GM23338 (cell line): ENCODE measurements around the gene RASGRF2. TPM values are rescaled to one million over a fixed set of nuclear protein-coding genes. Genes with fewer than 3 reads are reported as not detected.

Experiments used
- ATAC-seq: fragments of 200-7000 bp; cut with Tn5 transposase; 3 replicates; pipeline ENCODE4 v1.9.1; 2020
- DNase-seq: peaks from one replicate; pipeline ENCODE4 v3.0.0-alpha.2; 2015; ENCODE audit warnings: low spot score
- H2AFZ ChIP-seq: fragments of 200-600 bp; sonication (generic); 2 replicates; pipeline ENCODE4 v1.8.0; 2016; ENCODE audit warnings: antibody characterized with exemption, mild to moderate bottlenecking, moderate library complexity
- H3F3A ChIP-seq: fragments of 200-600 bp; sonication (generic); replicated peaks from 2 replicates; pipeline ENCODE4 v1.8.0; 2017; ENCODE audit warnings: antibody characterized with exemption, mixed run types, low read depth
- H3K27ac ChIP-seq: fragments of 200-600 bp; sonication (generic); 2 replicates; pipeline ENCODE4 v1.6.1; 2016; ENCODE audit warnings: low read depth
- H3K27me3 ChIP-seq: fragments of 200-600 bp; sonication (generic); 2 replicates; pipeline ENCODE4 v1.8.0; 2016; ENCODE audit warnings: mild to moderate bottlenecking, mixed run types, moderate library complexity; ENCODE audit not compliant: insufficient read depth
- H3K36me3 ChIP-seq: fragments of 200-600 bp; sonication (generic); 2 replicates; pipeline ENCODE4 v1.8.0; 2016; ENCODE audit warnings: mild to moderate bottlenecking; ENCODE audit not compliant: insufficient read depth
- H3K4me1 ChIP-seq: fragments of 200-600 bp; sonication (generic); 2 replicates; pipeline ENCODE4 v1.8.0; 2016; ENCODE audit warnings: mild to moderate bottlenecking, moderate library complexity; ENCODE audit not compliant: insufficient read depth
- H3K4me2 ChIP-seq: fragments of 200-600 bp; sonication (generic); 2 replicates; pipeline ENCODE4 v1.7.1; 2017; ENCODE audit warnings: mixed run types
- H3K4me3 ChIP-seq: fragments of 200-600 bp; sonication (generic); 2 replicates; pipeline ENCODE4 v1.6.1; 2016; ENCODE audit warnings: mixed run types
- H3K79me2 ChIP-seq: fragments of 200-600 bp; sonication (generic); replicated peaks from 2 replicates; pipeline ENCODE4 v1.8.0; 2017; ENCODE audit warnings: mild to moderate bottlenecking; ENCODE audit not compliant: insufficient read depth
- H3K9me2 ChIP-seq: fragments of 200-600 bp; sonication (generic); 2 replicates; pipeline ENCODE4 v1.8.0; 2017; ENCODE audit not compliant: insufficient read depth
- H4K20me1 ChIP-seq: fragments of 200-600 bp; sonication (generic); replicated peaks from 2 replicates; pipeline ENCODE4 v1.8.0; 2017; ENCODE audit warnings: mild to moderate bottlenecking; ENCODE audit not compliant: insufficient read depth
- H3K27ac Mint-ChIP-seq: 2 replicates; pipeline ENCODE4 v1.8.0; 2020; ENCODE audit warnings: inconsistent platforms, mild to moderate bottlenecking, moderate library complexity, mixed read lengths
- H3K27me3 Mint-ChIP-seq: 3 replicates; pipeline ENCODE4 v1.8.0; 2022; ENCODE audit warnings: low read depth, mild to moderate bottlenecking, moderate library complexity, mixed read lengths, inconsistent platforms; ENCODE audit not compliant: insufficient read depth, poor library complexity
- H3K36me3 Mint-ChIP-seq: 3 replicates; pipeline ENCODE4 v1.8.0; 2021; ENCODE audit warnings: low read depth, mild to moderate bottlenecking, inconsistent platforms, moderate library complexity, mixed read lengths
- H3K4me1 Mint-ChIP-seq: 3 replicates; pipeline ENCODE4 v1.8.0; 2020; ENCODE audit warnings: mild to moderate bottlenecking, inconsistent platforms, mixed read lengths
- H3K4me3 Mint-ChIP-seq: 3 replicates; pipeline ENCODE4 v1.8.0; 2021; ENCODE audit warnings: moderate library complexity, mild to moderate bottlenecking, inconsistent platforms, mixed read lengths
- H3K9me3 Mint-ChIP-seq: 3 replicates; pipeline ENCODE4 v1.8.0; 2020; ENCODE audit warnings: moderate library complexity, mild to moderate bottlenecking, inconsistent platforms, mixed read lengths
- CREB1 ChIP-seq: fragments of 250-450 bp; sonication (Bioruptor Pico); IDR thresholded peaks from 2 replicates; pipeline ENCODE4 v1.5.0; 2020; ENCODE audit warnings: low read depth, mild to moderate bottlenecking, moderate library complexity
- ETS1 ChIP-seq: IDR thresholded peaks from 2 replicates; pipeline ENCODE4 v1.6.1; 2016; ENCODE audit warnings: antibody characterized with exemption
- EZH2 ChIP-seq: fragments of 200-600 bp; sonication (generic); IDR thresholded peaks from one replicate; pipeline ENCODE4 v1.8.0; 2017; ENCODE audit warnings: antibody characterized with exemption, mild to moderate bottlenecking, low read depth; ENCODE audit not compliant: unreplicated experiment
- EZH2phosphoT487 ChIP-seq: fragments of 200-600 bp; sonication (generic); IDR thresholded peaks from one replicate; pipeline ENCODE4 v1.8.1; 2018; ENCODE audit warnings: antibody characterized with exemption; ENCODE audit not compliant: unreplicated experiment
- JUNB ChIP-seq: IDR thresholded peaks from one replicate; pipeline ENCODE4 v1.6.1; 2016; ENCODE audit warnings: antibody characterized with exemption; ENCODE audit not compliant: unreplicated experiment
- NANOG ChIP-seq: IDR thresholded peaks from 2 replicates; pipeline ENCODE4 v1.6.1; 2016; ENCODE audit warnings: antibody characterized with exemption, borderline replicate concordance
- POLR2AphosphoS5 ChIP-seq: IDR thresholded peaks from 2 replicates; pipeline ENCODE4 v1.6.1; 2016; ENCODE audit warnings: antibody characterized with exemption, low read depth
- REST ChIP-seq: IDR thresholded peaks from one replicate; pipeline ENCODE4 v1.6.1; 2018; ENCODE audit warnings: antibody characterized with exemption; ENCODE audit not compliant: unreplicated experiment
- STAT1 ChIP-seq: IDR thresholded peaks from one replicate; pipeline ENCODE4 v1.6.1; 2016; ENCODE audit warnings: antibody characterized with exemption; ENCODE audit not compliant: unreplicated experiment
- ZNF114 ChIP-seq: fragments of 250-450 bp; sonication (Bioruptor Pico); IDR thresholded peaks from 2 replicates; pipeline ENCODE4 v1.5.0; 2020; ENCODE audit warnings: mild to moderate bottlenecking, moderate library complexity
- ZNF331 ChIP-seq: fragments of 250-450 bp; sonication (Bioruptor Pico); IDR thresholded peaks from 2 replicates; pipeline ENCODE4 v1.5.0; 2020; ENCODE audit warnings: low read depth, mild to moderate bottlenecking, moderate library complexity
- ZNF462 ChIP-seq: fragments of 250-450 bp; sonication (Bioruptor Pico); IDR thresholded peaks from 2 replicates; pipeline ENCODE4 v1.5.0; 2020; ENCODE audit warnings: mild to moderate bottlenecking, moderate library complexity
- polyA plus RNA-seq: library from polyadenylated mRNA; unstranded; fragments of >200 nt; fragmentation: Nextera tagmentation; extraction: Ambion mirVana; gene quantifications from 2 replicates; pipeline ENCODE4 v1.2.1, GENCODE V29; 2016
- total RNA-seq: library from RNA; depleted of rRNA; stranded (reverse); fragments of >200 nt; shearing (Covaris generic); gene quantifications from 2 replicates; pipeline ENCODE4 v1.2.3, GENCODE V29; 2014

The RASGRF2 gene
- total and polyA plus RNA-seq, 2 experiments from 2014 or later, result 5.0 to 19.2 TPM

GRCh38 chr5:81105261-81105877, 145.2 kb downstream of the RASGRF2 start:
- no peak overlapping the region for H3K4me3 ChIP-seq
- H3K36me3 ChIP-seq, result no peaks in the 10 kb centered on the region
- no peaks in the 10 kb centered on the region for H3K27me3 Mint-ChIP-seq
- no peak overlapping the region for H3K4me2 ChIP-seq
- no peak overlapping the region for H2AFZ ChIP-seq
- no peaks in the 10 kb centered on the region for H3K27me3 ChIP-seq
- no peaks in the 10 kb centered on the region for H3K9me3 Mint-ChIP-seq
- ATAC-seq, result no peak
- H4K20me1 ChIP-seq, result no peaks in the 10 kb centered on the region
- TF ChIP-seq STAT1, result no peak
- TF ChIP-seq POLR2AphosphoS5, result no peak
- H3K4me3 Mint-ChIP-seq, result no peak overlapping the region
- no peaks in the 10 kb centered on the region for H3K36me3 Mint-ChIP-seq
- no peaks in the 10 kb centered on the region for H3F3A ChIP-seq
- H3K27ac Mint-ChIP-seq, result no peak overlapping the region
- H3K79me2 ChIP-seq, result no peaks in the 10 kb centered on the region
- no peaks in the 10 kb centered on the region for H3K4me1 Mint-ChIP-seq
- no peak for DNase-seq
- H3K9me2 ChIP-seq, result no peaks in the 10 kb centered on the region
- no peak overlapping the region for H3K27ac ChIP-seq
- H3K4me1 ChIP-seq, result no peaks in the 10 kb centered on the region

GRCh38 chr5:81115261-81115660, 155.1 kb downstream of the RASGRF2 start:
- H4K20me1 ChIP-seq, result no peaks in the 10 kb centered on the region; the same call in 1 of the 2 replicates
- ATAC-seq (no peak), DNase-seq (no peak)
- 0 out of 2 replicates have a peak, but pooled peaks cover 7% of the 10 kb centered on the region for H3K4me1 ChIP-seq
- H3K4me2 ChIP-seq, result no peak overlapping the region
- Mint-ChIP-seq H3K4me1 (peaks cover 10% of the 10 kb centered on the region), H3K27ac (no peak overlapping the region), H3K36me3 (no peaks in the 10 kb centered on the region), H3K9me3 (no peaks in the 10 kb centered on the region), H3K4me3 (no peak overlapping the region), H3K27me3 (peaks cover 10% of the 10 kb centered on the region)
- no peak overlapping the region for H2AFZ ChIP-seq
- H3K36me3 ChIP-seq, result no peaks in the 10 kb centered on the region
- no peak overlapping the region for H3K27ac ChIP-seq
- peaks cover 2% of the 10 kb centered on the region; the same call in 1 of the 2 replicates for H3K9me2 ChIP-seq
- H3F3A ChIP-seq, result no peaks in the 10 kb centered on the region
- H3K79me2 ChIP-seq, result no peaks in the 10 kb centered on the region
- H3K4me3 ChIP-seq, result no peak overlapping the region
- H3K27me3 ChIP-seq, result no peaks in the 10 kb centered on the region
- TF ChIP-seq NANOG (no peak), REST (no peak), ETS1 (no peak), ZNF114 (CRISPR knock-in tag) (no peak), ZNF462 (CRISPR knock-in tag) (no peak), JUNB (no peak), EZH2 (no peak), ZNF331 (CRISPR knock-in tag) (no peak), EZH2phosphoT487 (no peak), POLR2AphosphoS5 (no peak), STAT1 (no peak), CREB1 (no peak)
